ENCODE results near the gene IMMP2L.

DNA sequence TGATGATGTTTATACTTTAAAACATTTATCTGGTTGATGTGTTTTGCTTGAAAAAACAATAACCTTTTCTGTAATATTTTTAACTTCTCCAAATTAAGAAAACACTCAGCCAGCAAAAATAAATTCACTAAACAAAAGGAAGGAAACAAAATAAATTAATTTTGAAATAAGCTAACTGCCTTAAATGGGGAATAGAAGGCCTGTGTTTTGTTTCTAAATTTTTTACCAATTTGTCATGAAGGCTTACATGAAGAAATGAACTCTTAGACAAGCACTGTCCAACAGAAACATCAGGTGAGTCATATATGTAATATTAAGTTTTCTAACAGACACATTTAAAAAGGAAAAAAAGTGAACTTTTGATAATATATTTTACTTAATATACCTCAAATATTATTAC, 402.9 kb downstream of the IMMP2L start:
- TF ChIP-seq, protein P1, sequence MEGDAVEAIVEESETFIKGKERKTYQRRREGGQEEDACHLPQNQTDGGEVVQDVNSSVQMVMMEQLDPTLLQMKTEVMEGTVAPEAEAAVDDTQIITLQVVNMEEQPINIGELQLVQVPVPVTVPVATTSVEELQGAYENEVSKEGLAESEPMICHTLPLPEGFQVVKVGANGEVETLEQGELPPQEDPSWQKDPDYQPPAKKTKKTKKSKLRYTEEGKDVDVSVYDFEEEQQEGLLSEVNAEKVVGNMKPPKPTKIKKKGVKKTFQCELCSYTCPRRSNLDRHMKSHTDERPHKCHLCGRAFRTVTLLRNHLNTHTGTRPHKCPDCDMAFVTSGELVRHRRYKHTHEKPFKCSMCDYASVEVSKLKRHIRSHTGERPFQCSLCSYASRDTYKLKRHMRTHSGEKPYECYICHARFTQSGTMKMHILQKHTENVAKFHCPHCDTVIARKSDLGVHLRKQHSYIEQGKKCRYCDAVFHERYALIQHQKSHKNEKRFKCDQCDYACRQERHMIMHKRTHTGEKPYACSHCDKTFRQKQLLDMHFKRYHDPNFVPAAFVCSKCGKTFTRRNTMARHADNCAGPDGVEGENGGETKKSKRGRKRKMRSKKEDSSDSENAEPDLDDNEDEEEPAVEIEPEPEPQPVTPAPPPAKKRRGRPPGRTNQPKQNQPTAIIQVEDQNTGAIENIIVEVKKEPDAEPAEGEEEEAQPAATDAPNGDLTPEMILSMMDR (conservative IDR thresholded peaks at IDR 0.05; ENCODE audit: low read depth, low read length): no peak
- TF ChIP-seq EZH2phosphoT487 (IDR thresholded peaks at IDR 0.05; ENCODE audit: borderline replicate concordance, low read length): no peak
- TF ChIP-seq EZH2 (IDR thresholded peaks at IDR 0.05; ENCODE audit: low read length, unreplicated experiment): no peak
